OCI-LY3 (cell line): Measurements from ENCODE around the gene CD200R1L.

Experiments used
- H2AFZ ChIP-seq: fragments of 200-600, 300-600 bp; shearing (Covaris generic); 2 replicates; pipeline ENCODE4 v1.6.0; 2014; ENCODE audit warnings: antibody characterized with exemption, low read depth, low read length
- H3K27ac ChIP-seq: fragments of 200-600, 300-600 bp; sonication (generic); 2 replicates; pipeline ENCODE4 v1.5.1; 2014; ENCODE audit warnings: mild to moderate bottlenecking, low read length, moderate library complexity, mixed read lengths
- H3K27me3 ChIP-seq: fragments of 200-600, 300-600 bp; sonication (generic); 2 replicates; pipeline ENCODE4 v1.6.1; 2014; ENCODE audit warnings: low read depth, low read length, mixed read lengths
- H3K36me3 ChIP-seq: fragments of 200-600, 300-600 bp; sonication (generic); replicated peaks from 2 replicates; pipeline ENCODE3; 2014; ENCODE audit warnings: low read depth, low read length, mixed read lengths
- H3K4me1 ChIP-seq: fragments of 300-600, 200-600 bp; sonication (generic); 2 replicates; pipeline ENCODE4 v1.6.1; 2014; ENCODE audit warnings: low read length, mixed read lengths
- H3K4me2 ChIP-seq: fragments of 200-600, 300-600 bp; sonication (generic); 2 replicates; pipeline ENCODE4 v1.6.1; 2014; ENCODE audit warnings: low read length, mixed read lengths
- H3K4me3 ChIP-seq: fragments of 300-600, 200-600 bp; sonication (generic); 2 replicates; pipeline ENCODE4 v1.5.1; 2014; ENCODE audit warnings: antibody characterized with exemption, mild to moderate bottlenecking, low read length, moderate library complexity
- H3K79me2 ChIP-seq: fragments of 300-600, 200-600 bp; shearing (Covaris generic); 2 replicates; pipeline ENCODE4 v1.6.1; 2014; ENCODE audit warnings: mild to moderate bottlenecking, low read length, mixed read lengths
- H3K9ac ChIP-seq: fragments of 300-600, 200-600 bp; shearing (Covaris generic); 2 replicates; pipeline ENCODE4 v1.6.0; 2014; ENCODE audit warnings: mild to moderate bottlenecking, low read length, moderate library complexity
- H3K9me3 ChIP-seq: fragments of 200-600, 300-600 bp; shearing (Covaris generic); 2 replicates; pipeline ENCODE4 v1.6.1; 2014; ENCODE audit warnings: low read length, mixed read lengths; ENCODE audit not compliant: insufficient read depth
- H4K20me1 ChIP-seq: fragments of 200-600, 300-600 bp; sonication (generic); 2 replicates; pipeline ENCODE4 v1.6.1; 2016; ENCODE audit warnings: low read length, mixed read lengths; ENCODE audit not compliant: insufficient read depth
- CTCF ChIP-seq: fragments of 200-600, 300-600 bp; sonication (generic); IDR thresholded peaks from 2 replicates; pipeline ENCODE4 v1.5.1; 2014; ENCODE audit warnings: antibody characterized with exemption, low read length, low read depth
- EZH2phosphoT487 ChIP-seq: fragments of 200-600 bp; shearing (Covaris generic); IDR thresholded peaks from 2 replicates; pipeline ENCODE4 v1.6.1; 2018; ENCODE audit warnings: antibody characterized with exemption, mixed run types, low read depth

The CD200R1L gene

GRCh38 chr3:112873632-112874031 is 27.0 kb upstream of the CD200R1L start:
- H3K79me2 ChIP-seq = no peaks in the 10 kb centered on the region
- peaks cover 47% of the 10 kb centered on the region for H3K4me1 ChIP-seq
- H3K4me3 ChIP-seq = peak overlapping the region; percentile 60
- H3K27ac ChIP-seq = peak overlapping the region; percentile 93
- TF ChIP-seq EZH2phosphoT487 = no peak
- peaks cover 13% of the 10 kb centered on the region; the same call in 1 of the 2 replicates for H3K9me3 ChIP-seq
- peak overlapping the region; percentile 85 for H3K4me2 ChIP-seq
- H3K27me3 ChIP-seq = no peaks in the 10 kb centered on the region
- no peaks in the 10 kb centered on the region for H4K20me1 ChIP-seq
- H3K9ac ChIP-seq = peak overlapping the region; percentile 70
- peaks cover 23% of the 10 kb centered on the region for H3K36me3 ChIP-seq
- no peak overlapping the region for H2AFZ ChIP-seq

GRCh38 chr3:112871735-112872134 is 25.1 kb upstream of the CD200R1L start:
- Histone ChIP-seq H3K79me2 (no peaks in the 10 kb centered on the region), H3K4me3 (no peak overlapping the region), H3K4me1 (peaks cover 47% of the 10 kb centered on the region), H3K36me3 (peaks cover 36% of the 10 kb centered on the region), H3K27me3 (no peaks in the 10 kb centered on the region), H3K4me2 (no peak overlapping the region), H4K20me1 (no peaks in the 10 kb centered on the region), H3K9me3 (peaks cover 19% of the 10 kb centered on the region; the same call in 1 of the 2 replicates), H3K9ac (no peak overlapping the region), H3K27ac (peak overlapping the region; percentile 24), H2AFZ (no peak overlapping the region)
- TF ChIP-seq CTCF (no peak), EZH2phosphoT487 (no peak)

GRCh38 chr3:112865757-112866156 is 19.1 kb upstream of the CD200R1L start:
- H3K4me2 ChIP-seq = no peak overlapping the region
- peaks cover 29% of the 10 kb centered on the region; the same call in 1 of the 2 replicates for H3K9me3 ChIP-seq
- H3K4me1 ChIP-seq = peaks cover 15% of the 10 kb centered on the region
- no peak overlapping the region for H3K4me3 ChIP-seq
- H2AFZ ChIP-seq = no peak overlapping the region
- peaks cover 46% of the 10 kb centered on the region for H3K36me3 ChIP-seq
- no peaks in the 10 kb centered on the region for H3K79me2 ChIP-seq
- no peak overlapping the region for H3K27ac ChIP-seq
- no peaks in the 10 kb centered on the region for H3K27me3 ChIP-seq
- no peak overlapping the region for H3K9ac ChIP-seq
- no peaks in the 10 kb centered on the region for H4K20me1 ChIP-seq
- TF ChIP-seq EZH2phosphoT487 = no peak
- no peak for TF ChIP-seq CTCF

GRCh38 chr3:112860898-112861297 is 14.2 kb upstream of the CD200R1L start:
- Histone ChIP-seq H2AFZ (no peak overlapping the region), H3K4me1 (peaks cover 61% of the 10 kb centered on the region), H3K9me3 (peaks cover 4% of the 10 kb centered on the region; the same call in 1 of the 2 replicates), H3K36me3 (peaks cover 21% of the 10 kb centered on the region), H3K79me2 (no peaks in the 10 kb centered on the region), H3K4me2 (peak overlapping the region; percentile 59), H4K20me1 (no peaks in the 10 kb centered on the region), H3K4me3 (peak overlapping the region; percentile 10; the same call in 1 of the 2 replicates), H3K27me3 (no peaks in the 10 kb centered on the region), H3K27ac (peak overlapping the region; percentile 87), H3K9ac (peak overlapping the region; percentile 46; the same call in 1 of the 2 replicates)
- TF ChIP-seq CTCF = no peak
- TF ChIP-seq EZH2phosphoT487 = no peak
